Ishikawa (cell line): Measurements from ENCODE around the gene TACC2.
A peak's percentile ranks its signal among the peaks of the same experiment; 100 is the strongest.

Source experiments
- MAX ChIP-seq: IDR thresholded peaks from 2 replicates; pipeline ENCODE4 v1.6.1; 2012
- TAF1 ChIP-seq: IDR thresholded peaks from 2 replicates; pipeline ENCODE4 v1.6.1; 2012; ENCODE audit warnings: low read depth, mild to moderate bottlenecking
- YY1 ChIP-seq: IDR thresholded peaks from 2 replicates; pipeline ENCODE4 v1.6.1; 2012; ENCODE audit warnings: low read depth
- TF ChIP-seq, protein P1 (sequence below): IDR thresholded peaks from 2 replicates; pipeline ENCODE4 v1.6.1; 2012; ENCODE audit warnings: low read depth, mild to moderate bottlenecking

DNA sequence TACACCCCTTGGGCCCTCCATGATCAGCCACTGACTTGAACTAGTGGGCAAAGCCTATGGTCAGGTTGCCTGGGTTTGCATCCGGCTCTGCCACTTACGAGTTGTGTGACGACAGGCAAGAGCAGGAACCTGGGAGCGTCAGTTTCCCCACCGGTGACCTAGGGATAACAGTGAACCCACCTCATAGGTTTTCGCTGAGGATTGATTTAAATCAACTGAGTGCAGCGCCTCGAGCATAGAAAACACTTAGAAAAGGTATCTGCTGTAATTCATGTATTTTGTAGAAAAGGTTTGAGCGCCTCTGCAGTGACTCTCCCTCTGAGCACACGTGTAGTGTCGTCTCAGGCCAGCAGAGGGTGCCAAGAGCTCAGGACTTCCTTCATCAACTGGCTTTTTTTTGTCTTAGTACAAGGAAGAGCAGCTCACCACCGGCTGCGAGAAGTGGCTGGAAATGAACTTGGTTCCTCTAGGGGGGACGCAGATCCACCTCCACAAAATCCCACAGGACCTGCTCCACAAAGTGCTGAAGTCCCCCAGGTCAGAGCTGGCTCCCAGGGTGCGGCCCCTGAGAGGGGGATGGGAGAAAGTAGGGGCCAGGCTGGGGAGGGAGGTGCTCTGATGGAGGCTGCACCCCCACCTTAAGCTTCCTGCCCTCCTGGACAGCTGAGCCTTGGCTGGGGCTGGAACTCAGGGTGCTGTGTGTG, 309.8 kb downstream of the TACC2 start:
- no peak for TF ChIP-seq YY1
- TF ChIP-seq, protein P1, sequence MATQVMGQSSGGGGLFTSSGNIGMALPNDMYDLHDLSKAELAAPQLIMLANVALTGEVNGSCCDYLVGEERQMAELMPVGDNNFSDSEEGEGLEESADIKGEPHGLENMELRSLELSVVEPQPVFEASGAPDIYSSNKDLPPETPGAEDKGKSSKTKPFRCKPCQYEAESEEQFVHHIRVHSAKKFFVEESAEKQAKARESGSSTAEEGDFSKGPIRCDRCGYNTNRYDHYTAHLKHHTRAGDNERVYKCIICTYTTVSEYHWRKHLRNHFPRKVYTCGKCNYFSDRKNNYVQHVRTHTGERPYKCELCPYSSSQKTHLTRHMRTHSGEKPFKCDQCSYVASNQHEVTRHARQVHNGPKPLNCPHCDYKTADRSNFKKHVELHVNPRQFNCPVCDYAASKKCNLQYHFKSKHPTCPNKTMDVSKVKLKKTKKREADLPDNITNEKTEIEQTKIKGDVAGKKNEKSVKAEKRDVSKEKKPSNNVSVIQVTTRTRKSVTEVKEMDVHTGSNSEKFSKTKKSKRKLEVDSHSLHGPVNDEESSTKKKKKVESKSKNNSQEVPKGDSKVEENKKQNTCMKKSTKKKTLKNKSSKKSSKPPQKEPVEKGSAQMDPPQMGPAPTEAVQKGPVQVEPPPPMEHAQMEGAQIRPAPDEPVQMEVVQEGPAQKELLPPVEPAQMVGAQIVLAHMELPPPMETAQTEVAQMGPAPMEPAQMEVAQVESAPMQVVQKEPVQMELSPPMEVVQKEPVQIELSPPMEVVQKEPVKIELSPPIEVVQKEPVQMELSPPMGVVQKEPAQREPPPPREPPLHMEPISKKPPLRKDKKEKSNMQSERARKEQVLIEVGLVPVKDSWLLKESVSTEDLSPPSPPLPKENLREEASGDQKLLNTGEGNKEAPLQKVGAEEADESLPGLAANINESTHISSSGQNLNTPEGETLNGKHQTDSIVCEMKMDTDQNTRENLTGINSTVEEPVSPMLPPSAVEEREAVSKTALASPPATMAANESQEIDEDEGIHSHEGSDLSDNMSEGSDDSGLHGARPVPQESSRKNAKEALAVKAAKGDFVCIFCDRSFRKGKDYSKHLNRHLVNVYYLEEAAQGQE = no peak
- no peak; the same call in 1 of the 2 replicates for TF ChIP-seq TAF1
- TF ChIP-seq MAX = peak; percentile 77
